Panc1 (cell line): ENCODE measurements around the gene LONRF2. TPM values are rescaled to one million over a fixed set of nuclear protein-coding genes. Genes with fewer than 3 reads are reported as not detected.
"Not testable (repeated sequence)": the region's sequence is repeated elsewhere in the genome, so short reads cannot be mapped to it uniquely, and the experiment has no call there.

Source experiments
- ATAC-seq: fragments of 200-7000 bp; cut with Tn5 transposase; 2 replicates; pipeline ENCODE4 v1.9.1; 2020; ENCODE audit warnings: mild to moderate bottlenecking, moderate library complexity
- BruUV-seq: library from RNA; stranded (reverse); fragments of 400-500 nt; replicated peaks from 2 replicates; lab custom pipeline; 2021; lab: Mats Ljungman, UMichigan
- CTCF ChIA-PET: fragments of 300-600 bp; sonication (Branson Sonifier 250); formaldehyde crosslinking; loops from one replicate; lab custom pipeline; 2022; ENCODE audit warnings: antibody characterized with exemption; lab: Charles Lee
- POLR2A ChIA-PET: fragments of 300-600 bp; sonication (Branson Sonifier 250); formaldehyde crosslinking; loops from one replicate; lab custom pipeline; 2022; ENCODE audit warnings: antibody characterized with exemption; lab: Charles Lee
- DNase-seq: peaks from one replicate; pipeline ENCODE4 v3.0.0-alpha.2; 2010; ENCODE audit warnings: low read depth, low spot score
- H3K27ac ChIP-seq: 2 replicates; pipeline ENCODE4 v1.5.1; 2011; ENCODE audit warnings: mild to moderate bottlenecking, low read length, inconsistent platforms
- H3K27me3 ChIP-seq: fragments of 200-500 bp; sonication (Bioruptor generic); 2 replicates; pipeline ENCODE4 v1.6.0; 2014; ENCODE audit warnings: low read length, inconsistent platforms; ENCODE audit not compliant: control insufficient read depth, insufficient read depth
- H3K36me3 ChIP-seq: fragments of 200-500 bp; sonication (Bioruptor generic); 2 replicates; pipeline ENCODE4 v1.5.1; 2014; ENCODE audit warnings: inconsistent platforms, mild to moderate bottlenecking, low read length, moderate library complexity; ENCODE audit not compliant: control insufficient read depth, insufficient read depth
- H3K4me1 ChIP-seq: 2 replicates; pipeline ENCODE4 v1.5.1; 2011; ENCODE audit warnings: inconsistent platforms, mild to moderate bottlenecking, low read length, moderate library complexity; ENCODE audit not compliant: control insufficient read depth, insufficient read depth
- H3K4me3 ChIP-seq, 2 experiments: 2 replicates each; pipeline ENCODE4 v1.5.1; 2011 to 2012; ENCODE audit warnings: low read depth in 2 of 2, low read length in 2 of 2, mild to moderate bottlenecking in 2 of 2, inconsistent platforms in 1 of 2, moderate library complexity in 1 of 2
- H3K9me3 ChIP-seq: fragments of 200-500 bp; sonication (Bioruptor generic); 2 replicates; pipeline ENCODE4 v1.5.1; 2014; ENCODE audit warnings: low read depth, mild to moderate bottlenecking, inconsistent platforms, low read length, moderate library complexity; ENCODE audit not compliant: control insufficient read depth, insufficient read depth
- POLR2AphosphoS5 ChIP-seq: IDR thresholded peaks from 2 replicates; pipeline ENCODE4 v1.6.1; 2012; ENCODE audit warnings: mild to moderate bottlenecking, low read depth, low read length, moderate library complexity
- REST ChIP-seq, 2 experiments: IDR thresholded peaks; 2 replicates each; pipeline ENCODE4 v1.6.1; 2011 to 2012; ENCODE audit warnings: low read depth in 2 of 2, control low read depth in 1 of 2, low read length in 1 of 2, mild to moderate bottlenecking in 1 of 2, moderate library complexity in 1 of 2; ENCODE audit not compliant: insufficient read depth in 1 of 2
- SIN3A ChIP-seq: IDR thresholded peaks from 2 replicates; pipeline ENCODE4 v1.6.1; 2012; ENCODE audit warnings: low read depth, mild to moderate bottlenecking, low read length, moderate library complexity, borderline replicate concordance; ENCODE audit not compliant: insufficient read depth
- TCF7L2 ChIP-seq: IDR thresholded peaks from 2 replicates; pipeline ENCODE4 v1.6.1; 2011; ENCODE audit warnings: mild to moderate bottlenecking, low read depth, low read length, inconsistent platforms
- in situ Hi-C: cut with HindIII; loops from 2 replicates; pipeline ENCODE4 v1.10.0; 2016; ENCODE audit warnings: low sequenced_read_pairs, low pct_unique_long_range_greater_than_20kb
- intact Hi-C: fragments of 100-400 bp; cut with micrococcal nuclease; formaldehyde crosslinking; loops from one replicate; pipeline ENCODE4 v1.10.0; 2022; ENCODE audit not compliant: unreplicated experiment
- total RNA-seq: library from RNA; stranded (reverse); gene quantifications from one replicate; pipeline ENCODE4 v1.2.1, GENCODE V29; 2021; ENCODE audit not compliant: unreplicated experiment
- TF ChIP-seq, protein P1 (sequence below): fragments of 450-650 bp; IDR thresholded peaks from 2 replicates; pipeline ENCODE4 v1.5.1; 2017; ENCODE audit warnings: mild to moderate bottlenecking

The LONRF2 gene
- total RNA-seq, 1 experiment from 2014 or later: 12.9 TPM

DNA sequence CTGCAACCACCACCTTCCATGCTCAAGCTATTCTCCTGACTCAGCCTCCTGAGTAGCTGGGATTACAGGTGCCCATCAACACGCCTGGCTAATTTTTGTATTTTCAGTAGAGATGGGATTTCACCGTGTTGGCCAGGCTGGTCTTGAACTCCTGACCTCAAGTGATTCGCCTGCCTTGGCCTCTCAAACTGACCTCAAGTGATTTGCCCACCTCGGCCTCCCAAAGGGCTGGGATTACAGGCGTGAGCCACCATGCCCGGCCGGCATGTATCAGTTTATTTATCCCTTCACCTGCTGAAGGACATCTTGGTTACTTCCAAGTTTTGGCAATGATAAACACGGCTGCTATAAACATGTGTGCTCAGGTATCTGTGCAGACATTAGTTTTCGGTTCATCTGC lies 73.7 kb downstream of the LONRF2 start:
- H3K36me3 ChIP-seq, H3K9me3 ChIP-seq, CTCF ChIA-PET, in situ Hi-C loops, H3K4me3 ChIP-seq, DNase-seq, H3K27me3 ChIP-seq, H3K4me1 ChIP-seq, POLR2A ChIA-PET, BruUV-seq, ATAC-seq, H3K27ac ChIP-seq: not testable (repeated sequence)
- intact Hi-C loops: loop anchor here (10.0 kb wide), 1 partner anchor 524 kb away; no protein-coding TSS in a partner anchor

GRCh38 chr2:100248044-100248330 lies 74.3 kb downstream of the LONRF2 start:
- Histone ChIP-seq H3K36me3 (no peaks in the 10 kb centered on the region), H3K4me3 (no peak overlapping the region), H3K27ac (no peak overlapping the region), H3K4me1 (no peaks in the 10 kb centered on the region), H3K9me3 (no peaks in the 10 kb centered on the region), H3K27me3 (0 out of 2 replicates have a peak, but pooled peaks cover 2% of the 10 kb centered on the region)
- ChIA-PET CTCF (no interaction called here), POLR2A (no interaction called here)
- no peak for DNase-seq
- TF ChIP-seq, protein P1, sequence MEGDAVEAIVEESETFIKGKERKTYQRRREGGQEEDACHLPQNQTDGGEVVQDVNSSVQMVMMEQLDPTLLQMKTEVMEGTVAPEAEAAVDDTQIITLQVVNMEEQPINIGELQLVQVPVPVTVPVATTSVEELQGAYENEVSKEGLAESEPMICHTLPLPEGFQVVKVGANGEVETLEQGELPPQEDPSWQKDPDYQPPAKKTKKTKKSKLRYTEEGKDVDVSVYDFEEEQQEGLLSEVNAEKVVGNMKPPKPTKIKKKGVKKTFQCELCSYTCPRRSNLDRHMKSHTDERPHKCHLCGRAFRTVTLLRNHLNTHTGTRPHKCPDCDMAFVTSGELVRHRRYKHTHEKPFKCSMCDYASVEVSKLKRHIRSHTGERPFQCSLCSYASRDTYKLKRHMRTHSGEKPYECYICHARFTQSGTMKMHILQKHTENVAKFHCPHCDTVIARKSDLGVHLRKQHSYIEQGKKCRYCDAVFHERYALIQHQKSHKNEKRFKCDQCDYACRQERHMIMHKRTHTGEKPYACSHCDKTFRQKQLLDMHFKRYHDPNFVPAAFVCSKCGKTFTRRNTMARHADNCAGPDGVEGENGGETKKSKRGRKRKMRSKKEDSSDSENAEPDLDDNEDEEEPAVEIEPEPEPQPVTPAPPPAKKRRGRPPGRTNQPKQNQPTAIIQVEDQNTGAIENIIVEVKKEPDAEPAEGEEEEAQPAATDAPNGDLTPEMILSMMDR: no peak
- no peak for TF ChIP-seq POLR2AphosphoS5
- intact Hi-C loops (loop anchor here (10.0 kb wide), 1 partner anchor 523 kb away; no protein-coding TSS in a partner anchor), in situ Hi-C loops (no loop called here)
- BruUV-seq: no TSS peak
- no peak for ATAC-seq

DNA sequence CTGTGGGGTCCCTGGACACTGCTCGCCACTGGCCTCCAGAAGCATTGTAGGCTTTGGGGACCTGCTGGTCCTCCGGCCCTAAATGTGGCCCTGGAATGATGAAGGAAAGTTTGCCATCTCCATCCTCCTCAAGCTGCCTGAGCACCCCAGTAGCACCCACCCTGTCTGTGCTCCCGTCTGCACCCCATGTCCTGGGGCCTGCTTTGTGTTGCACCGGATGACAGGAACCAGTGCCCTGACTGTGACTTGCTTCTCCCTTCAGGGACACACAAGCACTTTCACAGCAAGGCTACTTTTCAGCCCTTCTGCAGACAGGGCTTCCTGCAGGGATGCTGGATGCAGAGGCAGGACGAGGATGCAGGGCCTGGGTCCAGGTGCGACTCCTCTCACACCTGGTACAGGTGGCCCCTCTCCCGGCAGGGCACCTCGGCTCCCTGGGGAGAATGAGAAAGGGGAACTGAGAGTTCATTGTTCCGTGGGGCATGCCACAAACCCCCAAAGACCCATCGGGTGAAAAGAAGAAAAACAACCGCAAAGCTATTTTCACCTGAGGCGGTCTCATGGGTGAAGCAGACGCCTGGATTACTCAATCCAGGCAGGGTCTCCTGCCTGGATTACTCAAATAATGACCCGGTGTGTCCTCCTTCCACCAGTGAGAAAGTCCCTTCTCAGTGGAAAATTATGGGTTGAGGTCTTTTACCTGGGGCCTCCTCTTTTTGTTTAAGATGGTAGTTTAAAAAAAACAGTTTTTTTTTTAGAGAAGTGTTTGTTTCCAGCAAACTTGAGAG lies 74.9 kb downstream of the LONRF2 start:
- no TSS peak for BruUV-seq
- Histone ChIP-seq H3K36me3 (no peaks in the 10 kb centered on the region), H3K27ac (no peak overlapping the region), H3K9me3 (no peaks in the 10 kb centered on the region), H3K4me3 (no peak overlapping the region), H3K4me1 (no peaks in the 10 kb centered on the region), H3K27me3 (0 out of 2 replicates have a peak, but pooled peaks cover 2% of the 10 kb centered on the region)
- in situ Hi-C loops (no loop called here), intact Hi-C loops (loop anchor here (10.0 kb wide), 1 partner anchor 523 kb away; no protein-coding TSS in a partner anchor)
- TF ChIP-seq POLR2AphosphoS5 (no peak), TCF7L2 (no peak), REST (IDR thresholded peaks at IDR 0.05; ENCODE audit: insufficient read depth in 1 of 2, low read depth in 2 of 2, low read length in 1 of 2) (no peak), SIN3A (no peak)
- TF ChIP-seq, protein P1: no peak
- ChIA-PET CTCF (no interaction called here), POLR2A (no interaction called here)
- ATAC-seq (no peak), DNase-seq (no peak)
